K562 (cell line): Measurements from ENCODE around the gene CNKSR1. TPM values are rescaled to one million over a fixed set of nuclear protein-coding genes. Genes with fewer than 3 reads are reported as not detected.

Experiments
- ATAC-seq: fragments of 200-7000 bp; cut with Tn5 transposase; 3 replicates; pipeline ENCODE4 v1.9.1; 2020; ENCODE audit warnings: moderate library complexity
- BruUV-seq: library from RNA; stranded (reverse); fragments of 400-500 nt; replicated peaks from 2 replicates; lab custom pipeline; 2021; lab: Mats Ljungman, UMichigan
- CTCF ChIA-PET: fragments of 300-600 bp; formaldehyde crosslinking; extraction: SDS; loops from one replicate; lab custom pipeline; 2021; ENCODE audit warnings: low intra/inter-chr PET ratio; lab: Yijun Ruan, JAX
- POLR2A ChIA-PET: fragments of 300-600, 350-650 bp; sonication (Branson Sonifier 250); formaldehyde crosslinking; extraction: SDS; loops from one replicate; lab custom pipeline; 2021; ENCODE audit warnings: antibody characterized with exemption, inconsistent platforms; lab: Yijun Ruan, JAX
- DNase-seq, 4 experiments: peaks; one replicate each; pipeline versions ENCODE4 v3.0.0 to v3.0.0-alpha.2; 2011 to 2018; ENCODE audit warnings: low spot score in 3 of 4, mixed read lengths in 3 of 4; ENCODE audit errors: extremely low read depth in 1 of 4
- FAIRE-seq: peaks from 2 replicates; lab custom pipeline; 2011; peaks lifted over from hg19 to GRCh38; lab: Jason Lieb, UNC
- H2AFZ ChIP-seq: 2 replicates; pipeline ENCODE4 v1.6.0; 2011; ENCODE audit warnings: low read depth, low read length, control low read depth, inconsistent platforms
- H3K27ac ChIP-seq: fragments of 200-600 bp; 3 replicates; pipeline ENCODE4 v1.8.0; 2011; ENCODE audit warnings: low read depth, mild to moderate bottlenecking, control low read depth, inconsistent platforms, low read length, moderate library complexity, mixed read lengths; ENCODE audit errors: extremely low read depth
- H3K27me3 ChIP-seq, 2 experiments: fragments of 300-600 bp in 1 of 2; 2 replicates in 1 of 2; 3 replicates in 1 of 2; pipeline versions ENCODE4 v1.6.0 to v1.8.0; 2011; ENCODE audit warnings: inconsistent platforms in 2 of 2, low read length in 2 of 2, mild to moderate bottlenecking in 1 of 2, mixed read lengths in 1 of 2, moderate library complexity in 1 of 2; ENCODE audit not compliant: control insufficient read depth in 2 of 2, insufficient read depth in 2 of 2
- H3K36me3 ChIP-seq: fragments of 300-600 bp; 3 replicates; pipeline ENCODE4 v1.8.0; 2011; ENCODE audit warnings: mild to moderate bottlenecking, low read length, inconsistent platforms; ENCODE audit not compliant: control insufficient read depth, insufficient read depth
- H3K4me1 ChIP-seq, 2 experiments: fragments of 200-600 bp in 1 of 2; replicated peaks in 1 of 2; 2 replicates in 1 of 2; 3 replicates in 1 of 2; pipeline versions ENCODE4 v1.5.1 to v1.8.0; 2011; ENCODE audit warnings: inconsistent platforms in 2 of 2, low read length in 2 of 2, mild to moderate bottlenecking in 1 of 2, mixed read lengths in 1 of 2, moderate library complexity in 1 of 2; ENCODE audit not compliant: control insufficient read depth in 2 of 2, insufficient read depth in 2 of 2
- H3K4me2 ChIP-seq: 2 replicates; pipeline ENCODE4 v1.6.1; 2011; ENCODE audit warnings: low read length, control low read depth, inconsistent platforms, mixed read lengths; ENCODE audit not compliant: insufficient read depth
- H3K4me3 ChIP-seq: fragments of 200-600 bp; sonication (generic), shearing (Covaris generic); 2 replicates; pipeline ENCODE4 v1.5.1; 2016; ENCODE audit warnings: control low read depth, inconsistent platforms
- H3K79me2 ChIP-seq: fragments of 200-600 bp; 3 replicates; pipeline ENCODE4 v1.8.0; 2011; ENCODE audit warnings: low read length, inconsistent platforms; ENCODE audit not compliant: control insufficient read depth, insufficient read depth
- H3K9ac ChIP-seq, 2 experiments: 2 replicates each; pipeline versions ENCODE4 v1.6.0 to v1.6.1; 2011; ENCODE audit warnings: low read depth in 2 of 2, low read length in 2 of 2, control low read depth in 1 of 2, inconsistent platforms in 1 of 2, mild to moderate bottlenecking in 1 of 2, mixed read lengths in 1 of 2; ENCODE audit not compliant: insufficient read depth in 1 of 2
- H3K9me1 ChIP-seq: one replicate; pipeline ENCODE4 v1.6.0; 2011; ENCODE audit warnings: inconsistent platforms, mild to moderate bottlenecking, low read length, moderate library complexity; ENCODE audit not compliant: control insufficient read depth, insufficient read depth
- H3K9me3 ChIP-seq: replicated peaks from 2 replicates; pipeline ENCODE4 v1.5.1; 2011; ENCODE audit warnings: low read depth, low read length, inconsistent platforms; ENCODE audit not compliant: control insufficient read depth, insufficient read depth
- H4K20me1 ChIP-seq: replicated peaks from 2 replicates; pipeline ENCODE4 v1.6.1; 2011; ENCODE audit warnings: low read length, inconsistent platforms, mixed read lengths; ENCODE audit not compliant: control insufficient read depth, insufficient read depth
- L3MBTL2 ChIP-seq: fragments of 450-650 bp; IDR thresholded peaks from 2 replicates; pipeline ENCODE4 v1.6.1; 2016; ENCODE audit warnings: mild to moderate bottlenecking, moderate library complexity
- RNF2 ChIP-seq: sonication (generic); IDR thresholded peaks from 2 replicates; pipeline ENCODE4 v1.6.1; 2016
- STAT5B ChIP-seq: fragments of 250-450 bp; sonication (Bioruptor Pico); IDR thresholded peaks from 2 replicates; pipeline ENCODE4 v1.8.0; 2021; ENCODE audit warnings: mild to moderate bottlenecking, inconsistent platforms
- TGIF2 ChIP-seq: sonication (generic); formaldehyde crosslinking; IDR thresholded peaks from 2 replicates; pipeline ENCODE4 v1.8.1; 2022; ENCODE audit warnings: mild to moderate bottlenecking, missing genetic modification reagents, moderate library complexity
- YY1 ChIP-seq, 3 experiments: IDR thresholded peaks; 2 replicates each; pipeline ENCODE4 v1.6.1; 2011; ENCODE audit warnings: low read length in 2 of 3, mild to moderate bottlenecking in 2 of 3, moderate library complexity in 2 of 3, borderline replicate concordance in 1 of 3, control low read depth in 1 of 3, low read depth in 1 of 3; ENCODE audit not compliant: insufficient read depth in 3 of 3, insufficient replicate concordance in 2 of 3, control insufficient read depth in 1 of 3, insufficient read length in 1 of 3; ENCODE audit errors: extremely low read depth in 1 of 3
- ZNF561 ChIP-seq: fragments of 450-650 bp; formaldehyde crosslinking; conservative IDR thresholded peaks from 2 replicates; pipeline ENCODE4 v1.4.0; 2020; ENCODE audit warnings: mild to moderate bottlenecking, moderate library complexity
- ZNF830 ChIP-seq: fragments of 250-450 bp; sonication (Bioruptor Pico); IDR thresholded peaks from 2 replicates; pipeline ENCODE4 v1.5.0; 2021; ENCODE audit warnings: mild to moderate bottlenecking
- WGBS: fragments of 100-300 bp; shearing (Covaris generic); methylation state at CpG from one replicate; pipeline ENCODE4 v1.1.6; 2016; ENCODE audit warnings: low coverage, mixed read lengths; ENCODE audit not compliant: insufficient coverage; ENCODE audit errors: missing lambda C conversion rate; 5-methylcytosine and 5-hydroxymethylcytosine counted together
- in situ Hi-C: fragments of 300-500 bp; cut with MboI; formaldehyde crosslinking; loops from 4 replicates; pipeline ENCODE4 v1.15.0; 2018; ENCODE audit warnings: inconsistent platforms, mixed read lengths
- intact Hi-C: fragments of 100-400 bp; cut with micrococcal nuclease; formaldehyde crosslinking; loops from 2 replicates; pipeline ENCODE4 v1.14.2; 2022
- polyA plus RNA-seq, 8 experiments: library from polyadenylated mRNA; depleted of rRNA in 4 of 8; stranded (reverse) in 5 of 8; unstranded in 3 of 8; fragments of >200 nt; fragmentation: Nextera tagmentation in 2 of 8; fragmentation: Illumina TruSeq in 1 of 8; extraction: Ambion mirVana in 2 of 8; extraction: Trizol in 1 of 8; gene quantifications; 2 replicates each; pipeline versions ENCODE4 v1.2.1 to v1.2.3, GENCODE V29; 2011 to 2014; ENCODE audit warnings: inconsistent platforms in 1 of 8, missing spikeins in 1 of 8
- total RNA-seq, 7 experiments: library from RNA; depleted of rRNA in 6 of 7; stranded (reverse); fragments of >200 nt in 6 of 7; fragmentation: Illumina TruSeq in 2 of 7; extraction: Trizol in 2 of 7; gene quantifications; 2 replicates each; pipeline versions ENCODE4 v1.2.1 to v1.2.3, GENCODE V29; 2011 to 2021; ENCODE audit warnings: low replicate concordance in 1 of 7
- TF ChIP-seq, protein P1 (sequence below): sonication (generic); formaldehyde crosslinking; IDR thresholded peaks from 2 replicates; pipeline ENCODE4 v1.8.0; 2022; ENCODE audit warnings: mild to moderate bottlenecking, missing genetic modification reagents
- TF ChIP-seq, protein P2 (sequence below): IDR thresholded peaks from 2 replicates; pipeline ENCODE4 v1.6.1; 2016; ENCODE audit warnings: missing genetic modification characterization, missing compliant biosample characterization
- TF ChIP-seq, protein P3 (sequence below), 3 experiments: IDR thresholded peaks in 2 of 3; conservative IDR thresholded peaks in 1 of 3; 2 replicates each; pipeline ENCODE4 v1.5.1; 2011 to 2012; ENCODE audit warnings: low read length in 3 of 3, mild to moderate bottlenecking in 3 of 3, control low read depth in 2 of 3, improper control_type of control experiment in 1 of 3, inconsistent platforms in 1 of 3, low read depth in 1 of 3, mixed read lengths in 1 of 3, moderate library complexity in 1 of 3; ENCODE audit not compliant: insufficient read depth in 2 of 3

Gene CNKSR1
- total and polyA plus RNA-seq, 9 of the 15 experiments (the other 6 are each of a cell fraction or from before 2014, with no cell fraction given) = 0.03 to 2.8 (median 1.1) TPM

DNA sequence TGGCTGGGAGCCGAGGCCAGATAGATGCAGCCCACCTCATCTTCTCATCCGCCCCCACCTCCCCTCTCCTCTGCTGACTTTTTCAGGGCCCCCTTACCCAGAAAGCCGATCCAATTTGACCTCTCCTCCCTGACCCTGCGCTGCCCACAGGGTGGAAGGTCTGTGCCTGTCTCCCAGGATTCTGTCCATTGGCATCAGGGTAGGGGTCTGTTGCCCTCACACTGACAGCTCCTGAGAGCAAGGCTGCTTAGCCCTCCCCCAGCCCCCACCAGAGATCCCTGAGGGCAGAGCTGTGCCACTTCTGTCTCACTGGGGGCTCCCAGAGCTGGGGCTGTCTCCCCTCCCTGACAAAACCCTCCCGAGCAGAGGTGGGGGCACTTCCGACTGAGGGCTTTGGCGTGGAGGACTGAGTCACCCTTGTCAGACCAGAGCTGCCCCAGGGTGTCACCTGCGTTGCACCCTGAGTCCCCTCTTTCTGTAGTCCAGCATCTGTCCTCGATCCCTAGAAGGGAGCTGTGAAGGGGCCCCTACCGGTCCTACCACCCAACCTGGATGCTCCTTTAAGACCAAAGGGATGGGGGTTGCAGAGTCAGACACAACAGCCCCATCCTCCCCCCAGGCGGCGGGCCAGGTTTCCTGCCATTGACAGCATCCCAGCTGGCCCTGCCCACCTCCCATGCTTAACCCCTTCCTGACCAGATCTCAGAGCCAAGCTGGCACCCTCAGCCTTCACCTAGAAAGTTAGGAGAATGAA is 20.8 kb upstream of the CNKSR1 start (continued):
- TF ChIP-seq, protein P1, sequence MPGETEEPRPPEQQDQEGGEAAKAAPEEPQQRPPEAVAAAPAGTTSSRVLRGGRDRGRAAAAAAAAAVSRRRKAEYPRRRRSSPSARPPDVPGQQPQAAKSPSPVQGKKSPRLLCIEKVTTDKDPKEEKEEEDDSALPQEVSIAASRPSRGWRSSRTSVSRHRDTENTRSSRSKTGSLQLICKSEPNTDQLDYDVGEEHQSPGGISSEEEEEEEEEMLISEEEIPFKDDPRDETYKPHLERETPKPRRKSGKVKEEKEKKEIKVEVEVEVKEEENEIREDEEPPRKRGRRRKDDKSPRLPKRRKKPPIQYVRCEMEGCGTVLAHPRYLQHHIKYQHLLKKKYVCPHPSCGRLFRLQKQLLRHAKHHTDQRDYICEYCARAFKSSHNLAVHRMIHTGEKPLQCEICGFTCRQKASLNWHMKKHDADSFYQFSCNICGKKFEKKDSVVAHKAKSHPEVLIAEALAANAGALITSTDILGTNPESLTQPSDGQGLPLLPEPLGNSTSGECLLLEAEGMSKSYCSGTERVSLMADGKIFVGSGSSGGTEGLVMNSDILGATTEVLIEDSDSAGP (CRISPR knock-in tag) = 0 out of 2 replicates have a peak, but pooled peaks have one; percentile 23
- TF ChIP-seq, protein P2, sequence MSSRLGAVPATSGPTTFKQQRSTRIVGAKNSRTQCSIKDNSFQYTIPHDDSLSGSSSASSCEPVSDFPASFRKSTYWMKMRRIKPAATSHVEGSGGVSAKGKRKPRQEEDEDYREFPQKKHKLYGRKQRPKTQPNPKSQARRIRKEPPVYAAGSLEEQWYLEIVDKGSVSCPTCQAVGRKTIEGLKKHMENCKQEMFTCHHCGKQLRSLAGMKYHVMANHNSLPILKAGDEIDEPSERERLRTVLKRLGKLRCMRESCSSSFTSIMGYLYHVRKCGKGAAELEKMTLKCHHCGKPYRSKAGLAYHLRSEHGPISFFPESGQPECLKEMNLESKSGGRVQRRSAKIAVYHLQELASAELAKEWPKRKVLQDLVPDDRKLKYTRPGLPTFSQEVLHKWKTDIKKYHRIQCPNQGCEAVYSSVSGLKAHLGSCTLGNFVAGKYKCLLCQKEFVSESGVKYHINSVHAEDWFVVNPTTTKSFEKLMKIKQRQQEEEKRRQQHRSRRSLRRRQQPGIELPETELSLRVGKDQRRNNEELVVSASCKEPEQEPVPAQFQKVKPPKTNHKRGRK (tag) = no peak
- TF ChIP-seq ZNF561 (CRISPR knock-in tag) = no peak

DNA sequence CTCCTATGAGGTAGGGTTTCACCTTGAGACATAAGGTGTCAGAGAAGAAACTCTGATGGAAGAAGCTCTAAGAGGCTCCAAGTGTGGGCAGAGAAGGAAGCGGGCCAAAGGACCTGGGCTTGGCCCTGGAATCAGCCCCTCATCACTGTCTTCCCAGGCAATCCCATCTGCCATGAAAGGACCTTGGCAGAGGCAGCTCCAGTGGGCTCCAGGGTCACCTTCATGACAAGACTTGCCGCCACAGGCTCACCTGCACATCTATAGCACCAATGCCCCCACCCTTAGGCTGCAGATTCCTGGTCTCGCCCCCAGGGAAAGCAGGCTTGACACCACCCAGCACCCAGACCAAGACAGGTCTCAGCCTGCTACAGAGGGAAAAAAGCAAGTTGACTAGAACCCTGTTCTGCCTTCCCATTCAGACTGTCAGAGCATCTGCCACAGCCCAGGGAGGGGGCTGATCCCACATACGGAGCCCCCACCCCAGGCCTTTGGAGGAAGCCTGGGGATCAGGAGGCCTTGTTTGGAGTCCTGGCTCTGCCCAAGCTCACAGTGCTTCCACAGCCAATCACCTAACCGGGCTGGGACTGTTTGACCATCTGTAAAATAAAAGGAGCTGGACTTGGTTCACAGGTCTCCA is 18.9 kb upstream of the CNKSR1 start:
- Histone ChIP-seq H3K4me1 (peaks cover 25 to 58% of the 10 kb centered on the region in 2 experiments), H2AFZ (no peak overlapping the region), H3K27me3 (no peaks in the 10 kb centered on the region), H3K79me2 (no peaks in the 10 kb centered on the region; the same call in 2 of the 3 replicates), H4K20me1 (no peaks in the 10 kb centered on the region), H3K9me3 (no peaks in the 10 kb centered on the region), H3K36me3 (no peaks in the 10 kb centered on the region), H3K27ac (no peak overlapping the region), H3K4me2 (no peak overlapping the region), H3K4me3 (no peak overlapping the region), H3K9me1 (no peaks in the 10 kb centered on the region), H3K9ac (peak overlapping the region in 1 of 2 experiments; percentile 3; a peak in 1 of 4 replicates)
- intact Hi-C loops = no loop called here
- 76% methylated on average over 5 of the region's 5 CpGs for WGBS
- FAIRE-seq = no peak
- DNase-seq = peak in 1 of 4 experiments; percentile 13
- ChIA-PET POLR2A (interaction anchor here (0.6 to 1.9 kb wide), 6 partner anchors 12 to 376 kb away, joined by 3 to 8 read pairs (median 6); partner anchors contain the start of genes ZNF593 and ZNF593OS), CTCF (no interaction called here)
- BruUV-seq = no TSS peak
- in situ Hi-C loops = no loop called here
- ATAC-seq = no peak
- TF ChIP-seq STAT5B (no peak), YY1 (IDR thresholded peaks at IDR 0.05; ENCODE audit: borderline replicate concordance in 1 of 3, control insufficient read depth in 1 of 3, extremely low read depth in 1 of 3, insufficient read depth in 3 of 3, insufficient read length in 1 of 3, insufficient replicate concordance in 2 of 3, low read depth in 1 of 3, low read length in 2 of 3) (no peak), ZNF830 (no peak), TGIF2 (CRISPR knock-in tag) (no peak), L3MBTL2 (no peak), RNF2 (no peak)
- TF ChIP-seq, protein P3, sequence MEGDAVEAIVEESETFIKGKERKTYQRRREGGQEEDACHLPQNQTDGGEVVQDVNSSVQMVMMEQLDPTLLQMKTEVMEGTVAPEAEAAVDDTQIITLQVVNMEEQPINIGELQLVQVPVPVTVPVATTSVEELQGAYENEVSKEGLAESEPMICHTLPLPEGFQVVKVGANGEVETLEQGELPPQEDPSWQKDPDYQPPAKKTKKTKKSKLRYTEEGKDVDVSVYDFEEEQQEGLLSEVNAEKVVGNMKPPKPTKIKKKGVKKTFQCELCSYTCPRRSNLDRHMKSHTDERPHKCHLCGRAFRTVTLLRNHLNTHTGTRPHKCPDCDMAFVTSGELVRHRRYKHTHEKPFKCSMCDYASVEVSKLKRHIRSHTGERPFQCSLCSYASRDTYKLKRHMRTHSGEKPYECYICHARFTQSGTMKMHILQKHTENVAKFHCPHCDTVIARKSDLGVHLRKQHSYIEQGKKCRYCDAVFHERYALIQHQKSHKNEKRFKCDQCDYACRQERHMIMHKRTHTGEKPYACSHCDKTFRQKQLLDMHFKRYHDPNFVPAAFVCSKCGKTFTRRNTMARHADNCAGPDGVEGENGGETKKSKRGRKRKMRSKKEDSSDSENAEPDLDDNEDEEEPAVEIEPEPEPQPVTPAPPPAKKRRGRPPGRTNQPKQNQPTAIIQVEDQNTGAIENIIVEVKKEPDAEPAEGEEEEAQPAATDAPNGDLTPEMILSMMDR (IDR thresholded peaks at IDR 0.05 in 2 of 3, conservative IDR thresholded peaks at IDR 0.05 in 1 of 3; ENCODE audit: insufficient read depth in 2 of 3, low read depth in 1 of 3, low read length in 3 of 3) = no peak
